HK-2 (cell line): Measurements from ENCODE around the gene MARCKSL1.
"Not testable (repeated sequence)": the region's sequence is repeated elsewhere in the genome, so short reads cannot be mapped to it uniquely, and the experiment has no call there.

Experiments
- DNase-seq: peaks from one replicate; pipeline ENCODE4 v3.0.0-alpha.2; 2018; ENCODE audit not compliant: unreplicated experiment

The MARCKSL1 gene

DNA sequence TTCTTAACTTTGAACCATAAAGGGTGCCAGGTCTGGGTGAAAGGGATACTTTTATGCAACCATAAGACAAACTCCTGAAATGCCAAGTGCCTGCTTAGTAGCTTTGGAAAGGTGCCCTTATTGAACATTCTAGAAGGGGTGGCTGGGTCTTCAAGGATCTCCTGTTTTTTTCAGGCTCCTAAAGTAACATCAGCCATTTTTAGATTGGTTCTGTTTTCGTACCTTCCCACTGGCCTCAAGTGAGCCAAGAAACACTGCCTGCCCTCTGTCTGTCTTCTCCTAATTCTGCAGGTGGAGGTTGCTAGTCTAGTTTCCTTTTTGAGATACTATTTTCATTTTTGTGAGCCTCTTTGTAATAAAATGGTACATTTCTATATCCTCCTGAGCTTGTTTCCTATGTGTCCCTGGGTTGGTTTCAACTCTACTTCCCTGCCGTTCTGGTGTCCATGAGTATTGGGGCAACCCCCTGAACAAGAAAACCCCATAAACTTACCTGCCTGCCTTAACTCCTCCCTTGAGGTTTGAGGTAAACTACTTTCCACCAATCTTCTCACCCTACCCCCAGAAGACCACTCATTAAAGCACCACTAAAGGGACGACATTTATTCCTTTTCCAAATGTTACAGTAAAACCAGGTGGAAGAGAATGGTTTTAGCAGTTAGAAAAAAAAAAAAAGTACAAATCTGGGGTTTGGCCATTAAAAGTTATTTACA is 2.6 kb downstream of the MARCKSL1 start:
- no peak for DNase-seq

DNA sequence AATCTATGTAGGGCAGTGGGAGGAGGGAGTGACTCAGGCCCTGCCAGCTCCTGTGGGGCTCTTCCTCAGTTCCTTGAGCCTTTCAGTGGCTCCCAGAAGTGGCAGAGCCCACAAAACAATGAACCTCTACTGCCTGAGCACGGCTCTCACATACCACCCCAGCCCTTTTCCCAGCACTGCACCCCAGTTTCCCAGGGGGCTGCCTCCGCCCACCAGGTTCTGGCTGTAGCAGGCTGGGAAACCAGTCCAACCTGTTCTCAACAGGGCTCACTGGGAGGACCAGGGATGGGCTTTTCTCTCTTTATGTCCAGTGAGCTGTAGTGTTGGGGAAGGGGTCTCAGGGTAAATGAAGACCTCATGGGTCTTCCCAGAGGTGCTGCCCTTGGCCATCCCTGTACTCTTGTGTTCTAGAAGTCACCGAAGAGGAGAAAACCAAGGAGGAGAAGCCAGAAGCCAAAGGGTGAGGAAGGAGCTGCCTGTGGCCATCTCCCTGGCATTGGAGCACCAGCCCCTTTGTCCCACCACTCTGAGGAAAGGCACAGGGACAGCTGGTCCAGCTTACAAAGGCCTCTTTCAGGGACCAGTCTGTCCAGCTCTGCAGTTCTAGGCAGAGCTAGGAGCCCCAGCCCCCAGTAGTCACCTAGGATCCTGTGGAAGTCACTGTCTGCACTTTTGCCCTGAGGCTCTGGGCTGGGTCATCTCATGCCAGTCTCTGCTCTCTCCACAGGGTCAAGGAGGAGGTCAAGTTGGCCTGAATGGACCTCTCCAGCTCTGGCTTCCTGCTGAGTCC is 3.5 kb downstream of the MARCKSL1 start:
- DNase-seq = no peak

DNA sequence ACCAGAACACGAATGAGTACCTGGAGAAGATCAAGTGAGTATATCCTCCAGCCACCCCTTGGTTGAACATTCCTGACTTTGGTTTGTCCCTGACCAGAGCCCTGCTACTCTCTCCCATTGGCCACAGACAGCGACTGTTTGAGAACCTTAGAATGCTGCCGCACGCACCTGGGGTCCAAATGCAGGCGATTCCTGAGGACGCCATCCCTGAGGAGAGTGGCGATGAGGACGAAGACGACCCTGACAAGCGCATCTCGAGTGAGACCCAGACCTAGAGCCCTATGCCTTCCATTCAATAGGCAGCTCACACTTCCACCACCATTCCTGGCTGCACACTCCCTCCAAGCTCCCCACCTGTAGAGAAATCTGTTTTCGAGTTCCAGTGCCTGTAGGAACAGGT is 4.5 kb downstream of the MARCKSL1 start:
- no peak for DNase-seq

- DNase-seq = no peak
Observed at GRCh38 chr1:32330558-32331151, 5.4 kb downstream of the MARCKSL1 start.

- no peak for DNase-seq
Observed at GRCh38 chr1:32329931-32330466, 6.0 kb downstream of the MARCKSL1 start.

GRCh38 chr1:32327204-32327603 is 8.8 kb downstream of the MARCKSL1 start:
- DNase-seq = no peak

GRCh38 chr1:32321712-32322291 is 14.2 kb downstream of the MARCKSL1 start:
- DNase-seq = no peak

- DNase-seq = no peak
Observed at GRCh38 chr1:32318127-32318869, 17.7 kb downstream of the MARCKSL1 start.

DNA sequence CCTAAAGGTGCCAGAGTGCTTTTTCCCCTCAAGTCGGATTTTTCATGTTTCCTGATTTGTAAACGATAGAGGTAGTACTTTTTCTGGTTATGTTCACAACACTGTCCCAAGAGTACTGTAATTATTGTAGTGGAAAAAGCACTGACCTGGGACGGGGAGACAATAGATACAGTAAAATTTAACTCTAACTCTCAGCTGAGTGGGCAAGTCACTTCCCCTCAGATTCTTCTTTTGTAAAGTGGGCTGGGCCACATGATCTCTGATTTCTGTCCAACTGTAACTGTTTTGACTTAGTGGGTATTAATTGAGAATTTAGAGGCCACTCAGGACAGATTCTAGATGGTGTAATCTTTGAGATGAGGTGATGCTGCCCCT is 19.1 kb downstream of the MARCKSL1 start:
- no peak for DNase-seq

- DNase-seq = no peak
Observed at GRCh38 chr1:32311709-32312393, 24.2 kb downstream of the MARCKSL1 start.

DNA sequence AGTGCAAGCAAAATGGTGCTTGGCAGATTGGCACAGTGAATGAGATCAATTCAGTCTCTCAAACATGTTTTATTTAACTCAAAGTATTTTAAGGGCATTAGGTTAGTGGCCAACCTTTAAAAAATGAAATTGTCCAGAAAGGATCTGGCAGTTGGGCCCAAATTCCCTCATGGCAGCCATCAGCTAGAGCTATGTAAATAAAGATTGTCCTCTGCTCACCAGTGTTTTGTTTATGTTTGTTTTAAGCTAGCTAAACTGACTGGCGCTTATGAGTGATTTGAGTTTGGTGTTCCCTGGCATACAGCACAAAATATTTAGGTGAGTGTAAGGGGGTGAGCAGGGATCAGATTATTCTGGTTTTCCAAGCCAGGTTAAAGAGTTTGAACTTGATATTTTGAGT is 26.1 kb downstream of the MARCKSL1 start:
- no peak for DNase-seq

GRCh38 chr1:32307324-32307723 is 28.7 kb downstream of the MARCKSL1 start:
- DNase-seq = no peak

DNA sequence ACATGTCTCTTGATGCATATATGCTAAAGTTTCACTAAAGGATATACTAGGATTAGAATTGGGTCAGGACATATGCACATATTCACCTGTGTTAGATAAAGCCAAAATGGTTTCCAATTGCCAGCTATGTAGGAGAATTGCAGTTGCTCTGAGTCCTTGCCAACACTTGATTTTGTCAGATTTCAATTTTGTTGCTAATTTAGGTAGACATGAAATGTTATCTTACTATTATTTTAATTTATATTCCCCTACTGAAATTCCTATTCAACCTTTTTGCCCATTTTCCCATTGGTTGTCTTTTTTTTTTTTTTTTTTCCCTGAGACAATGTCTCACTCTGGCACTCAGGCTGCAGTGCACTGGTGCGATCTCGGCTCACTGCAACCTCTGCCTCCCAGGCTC is 30.7 kb downstream of the MARCKSL1 start:
- no peak for DNase-seq

DNA sequence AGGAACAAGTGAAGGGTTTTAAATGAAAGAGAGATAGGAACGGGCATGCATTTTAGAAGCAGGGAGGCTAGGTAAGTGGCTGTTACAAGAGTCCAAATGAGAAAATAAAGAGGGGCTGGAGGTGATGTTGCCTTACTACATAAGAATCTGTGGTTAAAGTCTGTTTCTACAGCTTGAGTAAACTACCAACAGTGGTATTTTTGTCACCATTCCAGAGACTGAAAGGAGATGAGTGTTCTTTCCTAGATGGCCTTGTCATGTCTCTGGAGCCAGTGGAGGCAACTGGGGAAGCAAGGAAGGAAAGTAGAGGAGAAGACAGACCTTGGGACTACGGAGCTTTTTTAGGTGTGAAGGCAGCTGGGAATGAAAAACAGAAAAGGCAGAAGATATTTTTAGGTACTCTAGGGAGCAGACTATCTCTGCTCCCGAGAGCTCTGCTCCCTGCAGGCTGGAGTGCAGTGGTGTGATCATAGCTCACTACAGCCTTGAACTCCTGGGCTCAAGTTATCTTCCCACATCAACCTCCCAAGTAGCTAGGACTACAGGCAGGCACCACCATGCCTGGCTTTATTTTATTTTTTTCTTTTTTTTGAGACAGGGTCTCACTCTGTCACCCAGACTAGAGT is 31.9 kb downstream of the MARCKSL1 start:
- no peak for DNase-seq

DNA sequence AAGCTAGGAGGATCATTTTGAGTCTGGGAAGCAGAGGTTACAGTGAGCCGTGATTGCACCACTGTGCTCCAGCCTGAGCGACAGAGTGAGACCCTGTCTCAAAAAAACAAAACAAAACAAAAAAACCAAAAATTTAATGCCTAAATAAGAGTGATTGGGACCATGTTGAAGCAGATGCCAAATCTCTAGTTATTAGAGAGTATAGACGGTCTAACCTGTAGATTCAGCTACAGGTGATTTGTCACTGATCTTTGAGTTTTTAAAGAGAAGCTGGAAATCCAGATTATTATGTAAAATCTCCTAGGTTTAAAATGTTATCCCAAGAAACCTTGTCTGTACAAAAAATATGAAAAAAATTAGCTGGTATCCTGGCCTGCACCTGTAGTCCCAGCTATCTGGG is 32.7 kb downstream of the MARCKSL1 start:
- no peak for DNase-seq

DNA sequence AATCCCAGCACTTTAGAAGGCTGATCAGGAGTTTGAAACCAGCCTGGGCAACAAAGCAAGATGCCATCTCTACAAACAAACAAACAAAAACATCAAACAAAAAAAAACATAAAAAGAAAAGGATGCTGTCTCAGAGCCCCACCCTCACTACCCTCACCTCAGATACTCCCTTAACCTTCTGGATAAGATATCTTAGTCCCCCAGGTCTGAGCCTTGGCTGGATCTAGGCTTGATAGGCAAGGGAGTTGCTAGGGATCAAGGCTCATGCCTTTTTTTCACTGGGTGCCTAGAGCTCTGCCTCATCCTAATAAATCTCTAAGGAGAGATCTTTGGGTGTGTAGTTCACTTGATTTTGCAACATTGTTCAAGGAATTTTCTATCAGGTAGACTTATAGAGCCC is 36.7 kb downstream of the MARCKSL1 start:
- no peak for DNase-seq

DNA sequence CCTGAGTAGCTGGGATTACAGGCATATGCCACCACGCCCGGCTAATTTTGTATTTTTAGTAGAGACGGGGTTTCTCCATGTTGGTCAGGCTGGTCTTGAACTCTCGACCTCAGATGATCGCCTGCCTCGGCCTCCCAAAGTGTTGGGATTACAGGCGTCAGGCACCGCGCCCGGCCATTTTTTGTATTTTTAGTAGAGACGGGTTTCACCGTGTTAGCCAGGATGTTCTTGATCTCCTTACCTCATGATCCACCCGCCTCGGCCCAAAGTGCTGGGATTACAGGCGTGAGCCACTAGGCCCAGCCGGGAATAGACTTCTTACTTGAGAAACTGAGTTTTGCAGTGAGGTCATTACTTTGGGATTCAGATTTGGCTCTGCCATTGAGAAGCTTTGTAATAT is 37.8 kb downstream of the MARCKSL1 start:
- not testable (repeated sequence) for DNase-seq

- peak; percentile 98 for DNase-seq
Observed at GRCh38 chr1:32291708-32292538, 44.1 kb downstream of the MARCKSL1 start, which contains the start of gene HDAC1. TSS of gene HDAC1 (plus strand) at chr1:32292083. CDS start at chr1:32292170, 87 bp downstream.

- peak; percentile 18 for DNase-seq
Observed at GRCh38 chr1:32291145-32291707, 44.8 kb downstream of the MARCKSL1 start.
